Lower leg skin (tissue), 3 donors: ENCODE results near the gene DNAJC11.

ENCODE experiments used
- CTCF ChIP-seq, 3 donors: fragments of 450-650 bp; IDR thresholded peaks; one replicate each; pipeline ENCODE4 v1.5.1; 2016; ENCODE audit warnings: antibody characterized with exemption in 3 of 3, mild to moderate bottlenecking in 3 of 3, moderate library complexity in 2 of 3
- POLR2A ChIP-seq, 2 donors: fragments of 450-650 bp; IDR thresholded peaks; one replicate each; pipeline ENCODE4 v1.6.1; 2016 to 2017; ENCODE audit warnings: antibody characterized with exemption in 2 of 2, mild to moderate bottlenecking in 1 of 2, moderate library complexity in 1 of 2

- TF ChIP-seq CTCF (IDR thresholded peaks at IDR 0.05) (no peak), POLR2A (IDR thresholded peaks at IDR 0.05) (no peak)
Measured at GRCh38 chr1:6638226-6638625, 63.4 kb downstream of the DNAJC11 start.
